ENCODE measurements around the gene LRR1.
A peak's percentile ranks its signal among the peaks of the same experiment; 100 is the strongest.
"Not testable (repeated sequence)": the region's sequence is repeated elsewhere in the genome, so short reads cannot be mapped to it uniquely, and the experiment has no call there.

LRR1 gene

GRCh38 chr14:49634547-49635334 lies 36.0 kb downstream of the LRR1 start, which contains the start of gene DNAAF2:
TSS of gene DNAAF2 (minus strand) at chr14:49635244. CDS start at chr14:49635149, 95 bp downstream.
- peak; percentile 73 for DNase-seq

GRCh38 chr14:49636866-49637265 lies 38.1 kb downstream of the LRR1 start:
- no peak for DNase-seq

- DNase-seq = no peak
Measured at GRCh38 chr14:49637534-49638078, 38.9 kb downstream of the LRR1 start.

- DNase-seq = no peak
Measured at GRCh38 chr14:49640540-49641417, 42.0 kb downstream of the LRR1 start.

- DNase-seq = no peak
Measured at GRCh38 chr14:49641697-49642129, 43.0 kb downstream of the LRR1 start.

- DNase-seq = no peak
Measured at GRCh38 chr14:49642163-49642562, 43.4 kb downstream of the LRR1 start.

- DNase-seq = no peak
Measured at GRCh38 chr14:49653508-49653907, 54.8 kb downstream of the LRR1 start.

- no peak for DNase-seq
Measured at GRCh38 chr14:49654511-49654910, 55.8 kb downstream of the LRR1 start.

- DNase-seq = not testable (repeated sequence)
Measured at GRCh38 chr14:49657500-49657899, 58.8 kb downstream of the LRR1 start.

- no peak for DNase-seq
Measured at GRCh38 chr14:49659526-49660455, 61.1 kb downstream of the LRR1 start.
